SK-MEL-5 (cell line): ENCODE measurements around the gene RPS28. TPM values are rescaled to one million over a fixed set of nuclear protein-coding genes. Genes with fewer than 3 reads are reported as not detected.

Experiments
- DNase-seq: peaks from one replicate; pipeline ENCODE4 v3.0.0-alpha.2; 2016; ENCODE audit warnings: low read depth, low spot score
- in situ Hi-C: cut with HindIII; loops from 2 replicates; pipeline ENCODE4 v1.10.0; 2016; ENCODE audit warnings: low sequenced_read_pairs, high pct_unique_total_duplicates, low pct_unique_long_range_greater_than_20kb
- total RNA-seq: library from RNA; depleted of rRNA; stranded (reverse); fragments of >200 nt; shearing (Covaris generic); gene quantifications from 2 replicates; pipeline ENCODE4 v1.2.3, GENCODE V29; 2014; rRNA removed

Gene RPS28
- total RNA-seq, 1 experiment from 2014 or later: 786 TPM

GRCh38 chr19:8361921-8362793, 40.9 kb downstream of the RPS28 start:
- in situ Hi-C loops: no loop called here
- peak; percentile 93 for DNase-seq

GRCh38 chr19:8363803-8364771, 42.8 kb downstream of the RPS28 start, which contains the start of gene ANGPTL4:
Gene ANGPTL4, plus strand, starts transcription at chr19:8364155. Its CDS starts 167 bp downstream, at chr19:8364322.
- in situ Hi-C loops: no loop called here
- no peak for DNase-seq

- in situ Hi-C loops: no loop called here
- DNase-seq: no peak
Measured at GRCh38 chr19:8366121-8366581, 44.9 kb downstream of the RPS28 start.

GRCh38 chr19:8366961-8367326, 45.6 kb downstream of the RPS28 start:
- in situ Hi-C loops: no loop called here
- no peak for DNase-seq

GRCh38 chr19:8367327-8368001, 46.2 kb downstream of the RPS28 start:
- in situ Hi-C loops: no loop called here
- DNase-seq: peak; percentile 84

GRCh38 chr19:8370176-8371010, 49.1 kb downstream of the RPS28 start:
- in situ Hi-C loops: no loop called here
- DNase-seq: no peak

GRCh38 chr19:8371011-8371804, 49.9 kb downstream of the RPS28 start:
- in situ Hi-C loops: no loop called here
- no peak for DNase-seq

Other genes starting within 250 kb of the RPS28 start
- not detected in 2 replicates for gene FBN3, start 171.9 kb upstream of the RPS28 start, total RNA-seq
- 26.4 and 28.1 TPM in 2 replicates for gene CERS4, start 112.1 kb upstream of the RPS28 start, total RNA-seq
- 99.4 and 112 TPM in 2 replicates for gene CD320, start 13.1 kb upstream of the RPS28 start, total RNA-seq
- gene NDUFA7, start 121 bp upstream of the RPS28 start, total RNA-seq: 46.4 and 57.1 TPM in 2 replicates
- 0.11 and 0.24 TPM in 2 replicates for gene KANK3, start 21.8 kb downstream of the RPS28 start, total RNA-seq
- gene ANGPTL4, start 42.7 kb downstream of the RPS28 start, total RNA-seq: 0.45 TPM in 1 of 2 replicates, not detected in the other
- 5.5 and 6.4 TPM in 2 replicates for gene RAB11B, start 68.9 kb downstream of the RPS28 start, total RNA-seq
- 16.6 and 17.8 TPM in 2 replicates for gene MARCHF2, start 91.8 kb downstream of the RPS28 start, total RNA-seq
- gene HNRNPM, start 123.5 kb downstream of the RPS28 start, total RNA-seq: 56.1 and 66.5 TPM in 2 replicates
- not detected in 2 replicates for gene PRAM1, start 181.1 kb downstream of the RPS28 start, total RNA-seq
- 0.90 and 3.4 TPM in 2 replicates for gene ZNF414, start 192.7 kb downstream of the RPS28 start, total RNA-seq